HG02759 (cell line): Measurements from ENCODE around the gene CNOT8.

Experiments used
- ATAC-seq: cut with Tn5 transposase; IDR thresholded peaks from one replicate; pipeline ENCODE4 v1.9.1; 2021; ENCODE audit warnings: mild to moderate bottlenecking, moderate library complexity; ENCODE audit not compliant: unreplicated experiment

CNOT8 gene

GRCh38 chr5:154863291-154864080, 5.1 kb downstream of the CNOT8 start:
- no peak for ATAC-seq

- no peak for ATAC-seq
These were observed 7.2 kb downstream of the CNOT8 start for GRCh38 chr5:154865466-154866184.

- no peak for ATAC-seq
These were observed 8.4 kb downstream of the CNOT8 start for GRCh38 chr5:154866841-154867240.

GRCh38 chr5:154868702-154869101, 10.3 kb downstream of the CNOT8 start:
- no peak for ATAC-seq

GRCh38 chr5:154871734-154872133, 13.3 kb downstream of the CNOT8 start:
- ATAC-seq: no peak

- ATAC-seq: no peak
These were observed 15.4 kb downstream of the CNOT8 start for GRCh38 chr5:154873791-154874331.

GRCh38 chr5:154878642-154879335, 20.4 kb downstream of the CNOT8 start:
- ATAC-seq: no peak

- ATAC-seq: no peak
These were observed 23.6 kb downstream of the CNOT8 start for GRCh38 chr5:154881986-154882385.

- ATAC-seq: no peak
These were observed 26.0 kb downstream of the CNOT8 start for GRCh38 chr5:154884424-154884823.

- no peak for ATAC-seq
These were observed 27.0 kb downstream of the CNOT8 start for GRCh38 chr5:154885439-154885838.

GRCh38 chr5:154892369-154892771, 33.9 kb downstream of the CNOT8 start:
- no peak for ATAC-seq

GRCh38 chr5:154893381-154893780, 35.0 kb downstream of the CNOT8 start:
- ATAC-seq: no peak

- ATAC-seq: no peak
These were observed 37.5 kb downstream of the CNOT8 start for GRCh38 chr5:154895606-154896561.

GRCh38 chr5:154896562-154897165, 38.2 kb downstream of the CNOT8 start:
- ATAC-seq: no peak

- ATAC-seq: no peak
These were observed 39.8 kb downstream of the CNOT8 start for GRCh38 chr5:154898210-154898609.

GRCh38 chr5:154899151-154899816, 40.9 kb downstream of the CNOT8 start:
- no peak for ATAC-seq

GRCh38 chr5:154900066-154900465, 41.6 kb downstream of the CNOT8 start:
- no peak for ATAC-seq

- ATAC-seq: no peak
These were observed 42.8 kb downstream of the CNOT8 start for GRCh38 chr5:154901276-154901675.

- ATAC-seq: no peak
These were observed 43.5 kb downstream of the CNOT8 start for GRCh38 chr5:154901913-154902312.
